ENCODE measurements around the gene C20orf202. TPM values are rescaled to one million over a fixed set of nuclear protein-coding genes. Genes with fewer than 3 reads are reported as not detected.
"Not testable (repeated sequence)": the region's sequence is repeated elsewhere in the genome, so short reads cannot be mapped to it uniquely, and the experiment has no call there.

C20orf202 gene
- total RNA-seq, 2 donors from 2014 or later: 0.40 TPM; not detected in 1

GRCh38 chr20:1225263-1225782 lies 22.1 kb downstream of the C20orf202 start:
- H3K4me1 Mint-ChIP-seq (ENCODE audit: low read depth in 2 of 2): peaks cover 0 to 3% of the 10 kb centered on the region in 2 donors
- peak overlapping the region; percentile 66 for H3K4me3 Mint-ChIP-seq
- peaks cover 10 to 29% of the 10 kb centered on the region in 2 donors for H3K27me3 Mint-ChIP-seq
- H3K27ac Mint-ChIP-seq: no peak overlapping the region
- ATAC-seq: no peak
- no peaks in the 10 kb centered on the region for H3K36me3 Mint-ChIP-seq
- DNase-seq (ENCODE audit: low spot score): no peak
- peaks cover 3% of the 10 kb centered on the region for H3K9me3 Mint-ChIP-seq

GRCh38 chr20:1225783-1226654 lies 22.8 kb downstream of the C20orf202 start, which contains the start of gene RAD21L1:
RAD21L1 (plus strand) TSS chr20:1226044; CDS start chr20:1228454, 2,410 bp downstream.
- H3K4me1 Mint-ChIP-seq (ENCODE audit: low read depth in 2 of 2): peaks cover 0 to 3% of the 10 kb centered on the region in 2 donors
- peak within 1 kb of the TSS; percentile 66 for H3K4me3 Mint-ChIP-seq
- peaks cover 3% of the 10 kb centered on the region for H3K9me3 Mint-ChIP-seq
- H3K27ac Mint-ChIP-seq: no peak within 1 kb of the TSS
- H3K36me3 Mint-ChIP-seq: no peaks in the 10 kb centered on the region
- H3K27me3 Mint-ChIP-seq: peaks cover 15 to 36% of the 10 kb centered on the region in 2 donors
- DNase-seq (ENCODE audit: low spot score) (peak; percentile 81), ATAC-seq (peak; percentile 93 to 94)

GRCh38 chr20:1229541-1229940 lies 26.3 kb downstream of the C20orf202 start:
- H3K4me1 Mint-ChIP-seq (ENCODE audit: low read depth in 2 of 2): peaks cover 0 to 3% of the 10 kb centered on the region in 2 donors
- ATAC-seq: no peak
- H3K27me3 Mint-ChIP-seq: peaks cover 18 to 38% of the 10 kb centered on the region in 2 donors
- no peak overlapping the region for H3K27ac Mint-ChIP-seq
- no peaks in the 10 kb centered on the region for H3K36me3 Mint-ChIP-seq
- H3K4me3 Mint-ChIP-seq: no peak overlapping the region
- no peak for DNase-seq (ENCODE audit: low spot score)
- H3K9me3 Mint-ChIP-seq: no peaks in the 10 kb centered on the region

GRCh38 chr20:1232286-1233111 lies 29.2 kb downstream of the C20orf202 start:
- DNase-seq (ENCODE audit: low spot score): no peak
- Mint-ChIP-seq H3K4me1 (ENCODE audit: low read depth in 2 of 2) (no peaks in the 10 kb centered on the region), H3K9me3 (no peaks in the 10 kb centered on the region), H3K4me3 (no peak overlapping the region), H3K27me3 (peaks cover 26 to 50% of the 10 kb centered on the region in 2 donors), H3K27ac (no peak overlapping the region), H3K36me3 (no peaks in the 10 kb centered on the region)
- ATAC-seq: no peak

GRCh38 chr20:1240549-1240948 lies 37.3 kb downstream of the C20orf202 start:
- DNase-seq (ENCODE audit: low spot score) (no peak), ATAC-seq (no peak)
- Mint-ChIP-seq H3K4me3 (no peak overlapping the region), H3K27ac (no peak overlapping the region), H3K27me3 (peaks cover 26 to 60% of the 10 kb centered on the region in 2 donors), H3K36me3 (no peaks in the 10 kb centered on the region), H3K4me1 (ENCODE audit: low read depth in 2 of 2) (peaks cover 0 to 3% of the 10 kb centered on the region in 2 donors), H3K9me3 (no peaks in the 10 kb centered on the region)

GRCh38 chr20:1241456-1241855 lies 38.2 kb downstream of the C20orf202 start:
- no peak for ATAC-seq
- Mint-ChIP-seq H3K27me3 (peaks cover 25 to 59% of the 10 kb centered on the region in 2 donors), H3K27ac (no peak overlapping the region), H3K9me3 (no peaks in the 10 kb centered on the region), H3K36me3 (no peaks in the 10 kb centered on the region), H3K4me3 (no peak overlapping the region), H3K4me1 (ENCODE audit: low read depth in 2 of 2) (peaks cover 0 to 3% of the 10 kb centered on the region in 2 donors)
- DNase-seq (ENCODE audit: low spot score): no peak

- DNase-seq (ENCODE audit: low spot score) (no peak), ATAC-seq (no peak)
- no peak overlapping the region for H3K4me3 Mint-ChIP-seq
- H3K27me3 Mint-ChIP-seq: peaks cover 23 to 53% of the 10 kb centered on the region in 2 donors
- H3K27ac Mint-ChIP-seq: no peak overlapping the region
- no peaks in the 10 kb centered on the region for H3K36me3 Mint-ChIP-seq
- no peaks in the 10 kb centered on the region for H3K9me3 Mint-ChIP-seq
- H3K4me1 Mint-ChIP-seq (ENCODE audit: low read depth in 2 of 2): peaks cover 0 to 3% of the 10 kb centered on the region in 2 donors
Measured at GRCh38 chr20:1242099-1242498, 38.8 kb downstream of the C20orf202 start.

GRCh38 chr20:1242530-1242929 lies 39.3 kb downstream of the C20orf202 start:
- Mint-ChIP-seq H3K36me3 (no peaks in the 10 kb centered on the region), H3K27ac (no peak overlapping the region), H3K4me1 (ENCODE audit: low read depth in 2 of 2) (peaks cover 0 to 3% of the 10 kb centered on the region in 2 donors), H3K9me3 (no peaks in the 10 kb centered on the region), H3K27me3 (peaks cover 21 to 49% of the 10 kb centered on the region in 2 donors), H3K4me3 (no peak overlapping the region)
- DNase-seq (ENCODE audit: low spot score) (no peak), ATAC-seq (no peak)

- Mint-ChIP-seq H3K27me3 (peaks cover 17 to 40% of the 10 kb centered on the region in 2 donors), H3K4me1 (ENCODE audit: low read depth in 2 of 2) (peaks cover 0 to 3% of the 10 kb centered on the region in 2 donors), H3K27ac (no peak overlapping the region), H3K36me3 (no peaks in the 10 kb centered on the region), H3K4me3 (no peak overlapping the region), H3K9me3 (no peaks in the 10 kb centered on the region)
- DNase-seq (ENCODE audit: low spot score) (no peak), ATAC-seq (no peak)
Measured at GRCh38 chr20:1245578-1245977, 42.3 kb downstream of the C20orf202 start.

GRCh38 chr20:1247689-1248088 lies 44.4 kb downstream of the C20orf202 start:
- no peak overlapping the region for H3K27ac Mint-ChIP-seq

GRCh38 chr20:1250282-1250681 lies 47.0 kb downstream of the C20orf202 start:
- not testable (repeated sequence) for H3K9me3 Mint-ChIP-seq; ATAC-seq; H3K36me3 Mint-ChIP-seq; H3K4me1 Mint-ChIP-seq (ENCODE audit: low read depth in 2 of 2); H3K4me3 Mint-ChIP-seq; H3K27ac Mint-ChIP-seq; DNase-seq (ENCODE audit: low spot score)
- H3K27me3 Mint-ChIP-seq: peaks cover 19 to 28% of the 10 kb centered on the region in 2 donors

More at GRCh38 chr20:1247689-1248088, 44.4 kb downstream of the C20orf202 start:
- DNase-seq (ENCODE audit: low spot score) (no peak), ATAC-seq (no peak)
- H3K36me3 Mint-ChIP-seq: peaks cover 4% of the 10 kb centered on the region
- no peaks in the 10 kb centered on the region for H3K4me1 Mint-ChIP-seq (ENCODE audit: low read depth in 2 of 2)
- no peak overlapping the region for H3K4me3 Mint-ChIP-seq
- H3K9me3 Mint-ChIP-seq: no peaks in the 10 kb centered on the region
- H3K27me3 Mint-ChIP-seq: peaks cover 24 to 32% of the 10 kb centered on the region in 2 donors

GRCh38 chr20:1252416-1252815 lies 49.2 kb downstream of the C20orf202 start:
- Mint-ChIP-seq H3K4me3 (no peak overlapping the region), H3K4me1 (ENCODE audit: low read depth in 2 of 2) (no peaks in the 10 kb centered on the region), H3K36me3 (peaks cover 4% of the 10 kb centered on the region), H3K27ac (no peak overlapping the region), H3K27me3 (peaks cover 19 to 28% of the 10 kb centered on the region in 2 donors), H3K9me3 (no peaks in the 10 kb centered on the region)
- ATAC-seq (no peak), DNase-seq (ENCODE audit: low spot score) (no peak)

GRCh38 chr20:1254254-1254653 lies 51.0 kb downstream of the C20orf202 start:
- H3K4me3 Mint-ChIP-seq: no peak overlapping the region

More at GRCh38 chr20:1254254-1254653, 51.0 kb downstream of the C20orf202 start:
- ATAC-seq (no peak), DNase-seq (ENCODE audit: low spot score) (no peak)
- Mint-ChIP-seq H3K27ac (no peak overlapping the region), H3K4me1 (ENCODE audit: low read depth in 2 of 2) (no peaks in the 10 kb centered on the region), H3K27me3 (peaks cover 19 to 28% of the 10 kb centered on the region in 2 donors), H3K9me3 (no peaks in the 10 kb centered on the region), H3K36me3 (peaks cover 4% of the 10 kb centered on the region)
